DOHH2 (cell line): ENCODE data around the gene VPS54.
A peak's percentile ranks its signal among the peaks of the same experiment; 100 is the strongest.

Experiments used
- H3F3A ChIP-seq: fragments of 200-600 bp; sonication (generic), shearing (Covaris generic); 2 replicates; pipeline ENCODE4 v1.6.0; 2016; ENCODE audit warnings: antibody characterized with exemption, mild to moderate bottlenecking; ENCODE audit not compliant: control insufficient read depth, insufficient read depth
- H3K27ac ChIP-seq: fragments of 200-600 bp; sonication (generic); 2 replicates; pipeline ENCODE4 v1.5.1; 2014; ENCODE audit warnings: low read depth, mild to moderate bottlenecking, low read length, moderate library complexity
- H3K27me3 ChIP-seq: fragments of 200-600 bp; sonication (generic); 2 replicates; pipeline ENCODE4 v1.6.1; 2014; ENCODE audit warnings: mild to moderate bottlenecking, low read length, mixed read lengths; ENCODE audit not compliant: control insufficient read depth
- H3K36me3 ChIP-seq: fragments of 200-600 bp; sonication (generic); 2 replicates; pipeline ENCODE4 v1.6.1; 2014; ENCODE audit warnings: mild to moderate bottlenecking, low read length, moderate library complexity, mixed read lengths; ENCODE audit not compliant: control insufficient read depth
- H3K4me1 ChIP-seq: fragments of 200-600 bp; sonication (generic); 2 replicates; pipeline ENCODE4 v1.6.1; 2014; ENCODE audit warnings: mild to moderate bottlenecking, low read length, mixed read lengths; ENCODE audit not compliant: control insufficient read depth
- H3K4me2 ChIP-seq: fragments of 200-600 bp; sonication (generic); 2 replicates; pipeline ENCODE4 v1.6.0; 2014; ENCODE audit warnings: mild to moderate bottlenecking, low read length, moderate library complexity
- H3K4me3 ChIP-seq: fragments of 200-600 bp; sonication (generic); 2 replicates; pipeline ENCODE4 v1.5.1; 2014; ENCODE audit warnings: mild to moderate bottlenecking, low read length, mixed read lengths
- H3K79me2 ChIP-seq: fragments of 200-600 bp; sonication (generic); 2 replicates; pipeline ENCODE4 v1.6.1; 2014; ENCODE audit warnings: mild to moderate bottlenecking, low read length, mixed read lengths; ENCODE audit not compliant: control insufficient read depth
- H3K9me2 ChIP-seq: fragments of 200-600 bp; sonication (generic); replicated peaks from 2 replicates; pipeline ENCODE4 v1.6.1; 2014; ENCODE audit warnings: mild to moderate bottlenecking, low read length, mixed read lengths; ENCODE audit not compliant: control insufficient read depth
- H3K9me3 ChIP-seq: fragments of 200-600 bp; sonication (generic); 2 replicates; pipeline ENCODE4 v1.6.1; 2014; ENCODE audit warnings: antibody characterized with exemption, low read length, mixed read lengths; ENCODE audit not compliant: control insufficient read depth, insufficient read depth
- H4K20me1 ChIP-seq: fragments of 200-600 bp; sonication (generic); 2 replicates; pipeline ENCODE4 v1.6.0; 2014; ENCODE audit warnings: low read depth, mild to moderate bottlenecking, antibody characterized with exemption, low read length, moderate library complexity; ENCODE audit not compliant: control insufficient read depth, insufficient read depth
- EZH2phosphoT487 ChIP-seq: fragments of 200-600 bp; sonication (generic); IDR thresholded peaks from 2 replicates; pipeline ENCODE4 v1.6.1; 2017; ENCODE audit warnings: borderline replicate concordance, mild to moderate bottlenecking, antibody characterized with exemption, low read length, moderate library complexity, mixed read lengths
- TF ChIP-seq, protein P1 (sequence below): fragments of 200-600 bp; sonication (generic); IDR thresholded peaks from one replicate; pipeline ENCODE4 v1.5.1; 2014; ENCODE audit warnings: antibody characterized with exemption, mild to moderate bottlenecking, low read depth, low read length; ENCODE audit not compliant: poor library complexity, severe bottlenecking

Gene VPS54

DNA sequence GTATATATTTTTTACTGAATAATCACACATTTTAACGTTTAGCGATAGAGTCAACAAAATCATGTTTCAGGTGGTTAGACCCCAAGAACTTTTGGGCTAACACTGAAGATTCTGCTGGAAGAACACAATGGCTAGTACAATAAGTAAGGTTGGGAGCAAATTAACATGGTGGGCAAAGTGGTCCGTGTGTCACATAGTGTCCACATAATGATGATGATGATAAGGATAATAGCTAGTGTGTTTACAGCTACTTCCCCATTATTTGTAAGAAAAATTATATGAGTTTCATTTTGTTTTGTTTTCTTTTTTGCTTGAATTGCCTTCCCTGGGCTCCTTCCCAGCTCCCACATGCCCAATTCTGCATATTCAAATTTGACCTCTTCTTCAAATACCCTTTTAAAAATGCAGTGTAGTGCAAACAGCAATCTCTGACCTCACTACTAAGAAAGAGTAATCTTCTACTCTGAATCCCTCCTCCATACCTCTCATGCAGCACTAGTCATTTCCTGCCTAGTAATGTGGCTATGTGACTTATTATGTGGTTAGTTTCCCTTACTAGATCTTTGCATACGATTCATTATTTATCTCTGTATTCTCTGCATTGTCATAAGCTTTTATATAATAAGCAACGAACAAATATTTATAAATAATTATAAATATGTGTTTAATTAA is 16.9 kb upstream of the VPS54 start:
- H3K27ac ChIP-seq: no peak overlapping the region
- peaks cover 4% of the 10 kb centered on the region; the same call in 1 of the 2 replicates for H3F3A ChIP-seq
- H3K9me2 ChIP-seq: no peaks in the 10 kb centered on the region
- 0 out of 2 replicates have a peak overlapping the region, but pooled peaks have one; percentile 20 for H3K4me3 ChIP-seq
- H3K27me3 ChIP-seq: no peaks in the 10 kb centered on the region
- H3K36me3 ChIP-seq: no peaks in the 10 kb centered on the region
- no peak for TF ChIP-seq EZH2phosphoT487
- TF ChIP-seq, protein P1, sequence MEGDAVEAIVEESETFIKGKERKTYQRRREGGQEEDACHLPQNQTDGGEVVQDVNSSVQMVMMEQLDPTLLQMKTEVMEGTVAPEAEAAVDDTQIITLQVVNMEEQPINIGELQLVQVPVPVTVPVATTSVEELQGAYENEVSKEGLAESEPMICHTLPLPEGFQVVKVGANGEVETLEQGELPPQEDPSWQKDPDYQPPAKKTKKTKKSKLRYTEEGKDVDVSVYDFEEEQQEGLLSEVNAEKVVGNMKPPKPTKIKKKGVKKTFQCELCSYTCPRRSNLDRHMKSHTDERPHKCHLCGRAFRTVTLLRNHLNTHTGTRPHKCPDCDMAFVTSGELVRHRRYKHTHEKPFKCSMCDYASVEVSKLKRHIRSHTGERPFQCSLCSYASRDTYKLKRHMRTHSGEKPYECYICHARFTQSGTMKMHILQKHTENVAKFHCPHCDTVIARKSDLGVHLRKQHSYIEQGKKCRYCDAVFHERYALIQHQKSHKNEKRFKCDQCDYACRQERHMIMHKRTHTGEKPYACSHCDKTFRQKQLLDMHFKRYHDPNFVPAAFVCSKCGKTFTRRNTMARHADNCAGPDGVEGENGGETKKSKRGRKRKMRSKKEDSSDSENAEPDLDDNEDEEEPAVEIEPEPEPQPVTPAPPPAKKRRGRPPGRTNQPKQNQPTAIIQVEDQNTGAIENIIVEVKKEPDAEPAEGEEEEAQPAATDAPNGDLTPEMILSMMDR: no peak
- no peaks in the 10 kb centered on the region for H3K9me3 ChIP-seq
- H4K20me1 ChIP-seq: no peaks in the 10 kb centered on the region
- peaks cover 16% of the 10 kb centered on the region for H3K4me1 ChIP-seq
- H3K4me2 ChIP-seq: peak overlapping the region; percentile 46
- H3K79me2 ChIP-seq: no peaks in the 10 kb centered on the region

- Histone ChIP-seq H3K4me3 (no peak overlapping the region), H3K27ac (no peak overlapping the region), H3K9me2 (no peaks in the 10 kb centered on the region), H3K4me1 (peaks cover 13% of the 10 kb centered on the region), H4K20me1 (no peaks in the 10 kb centered on the region), H3K27me3 (no peaks in the 10 kb centered on the region), H3K36me3 (no peaks in the 10 kb centered on the region), H3K9me3 (no peaks in the 10 kb centered on the region), H3K79me2 (no peaks in the 10 kb centered on the region), H3K4me2 (no peak overlapping the region), H3F3A (peaks cover 4% of the 10 kb centered on the region; the same call in 1 of the 2 replicates)
- no peak for TF ChIP-seq EZH2phosphoT487
- TF ChIP-seq, protein P1: no peak
Measured at GRCh38 chr2:64035072-64035942, 16.1 kb upstream of the VPS54 start.

GRCh38 chr2:64029116-64029665 is 10.0 kb upstream of the VPS54 start:
- peaks cover 9% of the 10 kb centered on the region; the same call in 1 of the 2 replicates for H3K4me1 ChIP-seq

More at GRCh38 chr2:64029116-64029665, 10.0 kb upstream of the VPS54 start:
- Histone ChIP-seq H4K20me1 (no peaks in the 10 kb centered on the region), H3F3A (no peaks in the 10 kb centered on the region), H3K27me3 (no peaks in the 10 kb centered on the region), H3K9me3 (no peaks in the 10 kb centered on the region), H3K36me3 (no peaks in the 10 kb centered on the region), H3K79me2 (no peaks in the 10 kb centered on the region), H3K9me2 (no peaks in the 10 kb centered on the region), H3K4me2 (no peak overlapping the region), H3K4me3 (no peak overlapping the region), H3K27ac (no peak overlapping the region)
- no peak for TF ChIP-seq EZH2phosphoT487
- TF ChIP-seq, protein P1: no peak
